ENCODE data around the gene OR52E5. TPM values are rescaled to one million over a fixed set of nuclear protein-coding genes. Genes with fewer than 3 reads are reported as not detected.
A peak's percentile ranks its signal among the peaks of the same experiment; 100 is the strongest.

Gene OR52E5
- total RNA-seq, 1 donor from 2014 or later, result not detected

DNA sequence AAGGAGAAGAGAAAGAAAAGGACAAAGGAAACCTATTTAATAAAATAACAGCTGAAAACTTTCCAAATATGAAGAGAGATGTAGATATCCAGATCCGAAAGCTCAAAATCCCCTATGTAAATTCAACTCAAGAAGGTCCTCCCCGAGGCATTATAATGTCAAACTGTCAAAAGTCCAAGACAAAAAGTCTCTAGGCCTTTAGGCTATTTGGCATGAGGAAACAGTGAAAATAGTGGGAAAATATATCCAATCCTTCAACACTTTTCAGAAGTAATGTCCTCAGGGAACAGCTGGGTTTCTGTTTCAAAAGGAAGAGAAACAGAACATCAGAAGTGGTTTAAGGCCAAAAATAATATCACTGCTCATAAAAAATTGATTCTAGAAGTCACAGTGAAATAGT, 14.4 kb upstream of the OR52E5 start:
- Histone ChIP-seq H3K4me3 (no peak overlapping the region), H3K27me3 (no peaks in the 10 kb centered on the region), H3K4me1 (no peaks in the 10 kb centered on the region), H3K27ac (no peak overlapping the region), H3K36me3 (no peaks in the 10 kb centered on the region), H3K9me3 (no peaks in the 10 kb centered on the region)
- intact Hi-C loops (cut with DNase I), result no loop called here
- TF ChIP-seq, protein P1, sequence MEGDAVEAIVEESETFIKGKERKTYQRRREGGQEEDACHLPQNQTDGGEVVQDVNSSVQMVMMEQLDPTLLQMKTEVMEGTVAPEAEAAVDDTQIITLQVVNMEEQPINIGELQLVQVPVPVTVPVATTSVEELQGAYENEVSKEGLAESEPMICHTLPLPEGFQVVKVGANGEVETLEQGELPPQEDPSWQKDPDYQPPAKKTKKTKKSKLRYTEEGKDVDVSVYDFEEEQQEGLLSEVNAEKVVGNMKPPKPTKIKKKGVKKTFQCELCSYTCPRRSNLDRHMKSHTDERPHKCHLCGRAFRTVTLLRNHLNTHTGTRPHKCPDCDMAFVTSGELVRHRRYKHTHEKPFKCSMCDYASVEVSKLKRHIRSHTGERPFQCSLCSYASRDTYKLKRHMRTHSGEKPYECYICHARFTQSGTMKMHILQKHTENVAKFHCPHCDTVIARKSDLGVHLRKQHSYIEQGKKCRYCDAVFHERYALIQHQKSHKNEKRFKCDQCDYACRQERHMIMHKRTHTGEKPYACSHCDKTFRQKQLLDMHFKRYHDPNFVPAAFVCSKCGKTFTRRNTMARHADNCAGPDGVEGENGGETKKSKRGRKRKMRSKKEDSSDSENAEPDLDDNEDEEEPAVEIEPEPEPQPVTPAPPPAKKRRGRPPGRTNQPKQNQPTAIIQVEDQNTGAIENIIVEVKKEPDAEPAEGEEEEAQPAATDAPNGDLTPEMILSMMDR (IDR thresholded peaks at IDR 0.05), result no peak
- ATAC-seq (no peak), DNase-seq (no peak)

DNA sequence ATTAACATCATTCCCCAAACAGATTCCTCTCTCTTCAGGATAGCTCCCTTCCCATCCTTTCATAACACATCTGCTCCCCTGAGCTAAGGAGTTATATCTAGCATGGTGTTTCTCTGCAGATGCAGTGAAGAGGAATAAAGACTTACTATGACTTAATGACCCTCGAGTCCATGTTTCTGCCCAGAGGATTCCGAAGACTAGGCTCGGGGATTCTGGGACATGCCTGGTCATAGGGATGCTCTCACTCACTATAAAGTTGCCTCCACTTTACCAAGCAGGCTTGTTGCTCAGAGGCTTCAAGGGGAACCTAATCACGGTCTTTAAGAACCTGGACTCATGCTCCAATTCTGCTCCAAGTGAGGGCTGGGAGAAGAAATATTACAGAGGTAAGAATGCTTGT, 12.7 kb upstream of the OR52E5 start, which contains the start of gene OR52E4:
Gene OR52E4, plus strand, starts transcription at position 301 of the 400 bp plus-strand sequence. CDS start 3,664 bp downstream, outside the sequence.
- ATAC-seq, result no peak
- TF ChIP-seq, protein P1 (IDR thresholded peaks at IDR 0.05), result no peak

DNA sequence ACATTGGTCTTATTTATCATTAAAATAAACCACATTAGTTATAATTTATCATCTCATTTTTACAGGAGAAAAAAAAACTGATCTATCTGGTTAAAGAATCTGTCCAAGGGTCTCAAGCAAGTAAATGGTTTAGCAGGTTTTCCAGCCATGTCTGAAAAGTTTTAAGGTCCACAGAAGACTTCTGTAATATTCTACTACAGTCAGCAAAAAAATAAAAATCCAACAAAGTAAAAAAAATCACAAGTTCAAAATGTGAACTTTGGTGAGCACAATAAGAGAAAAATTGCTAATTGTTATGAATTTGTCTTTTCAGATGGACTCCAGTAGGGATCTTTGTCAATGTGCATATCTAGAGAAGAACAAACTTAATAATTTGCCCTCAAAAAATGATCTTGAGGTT, 11.3 kb upstream of the OR52E5 start:
- H3K4me3 ChIP-seq, result no peak overlapping the region
- ATAC-seq, result no peak
- H3K27ac ChIP-seq, result no peak overlapping the region
- intact Hi-C loops (cut with DNase I), result no loop called here
- no peaks in the 10 kb centered on the region for H3K36me3 ChIP-seq
- DNase-seq, result no peak
- TF ChIP-seq, protein P1 (IDR thresholded peaks at IDR 0.05), result no peak
- no peaks in the 10 kb centered on the region for H3K27me3 ChIP-seq
- no peaks in the 10 kb centered on the region for H3K9me3 ChIP-seq
- no peaks in the 10 kb centered on the region for H3K4me1 ChIP-seq

More for the DNA sequence above, 12.7 kb upstream of the OR52E5 start, which contains the start of gene OR52E4:
- Histone ChIP-seq H3K4me3 (no peak within 1 kb of the TSS), H3K27me3 (no peaks in the 10 kb centered on the region), H3K9me3 (no peaks in the 10 kb centered on the region), H3K36me3 (no peaks in the 10 kb centered on the region), H3K27ac (no peak within 1 kb of the TSS), H3K4me1 (no peaks in the 10 kb centered on the region)
- DNase-seq, result no peak
- intact Hi-C loops (cut with DNase I), result no loop called here

DNA sequence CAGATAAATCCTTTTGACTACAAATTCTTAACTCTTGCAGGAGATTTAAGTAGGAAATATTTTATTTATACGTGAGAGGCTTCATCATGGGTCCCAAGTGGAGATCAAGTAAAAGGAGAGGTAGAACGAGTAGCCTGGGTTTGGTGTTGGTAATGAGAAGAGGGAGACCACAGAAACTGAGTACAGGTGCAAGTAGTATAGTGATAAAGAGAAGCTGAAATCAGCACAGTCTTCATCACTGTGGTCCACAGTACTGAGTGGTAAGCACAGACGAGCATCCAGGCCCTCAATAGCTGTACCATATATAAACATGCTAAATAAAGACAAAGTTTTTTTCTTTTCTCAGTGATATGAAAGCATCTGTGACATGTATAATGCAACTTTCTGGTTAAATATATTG, 5.8 kb upstream of the OR52E5 start:
- TF ChIP-seq, protein P1 (IDR thresholded peaks at IDR 0.05), result no peak
- no peaks in the 10 kb centered on the region for H3K27me3 ChIP-seq
- H3K4me1 ChIP-seq, result no peaks in the 10 kb centered on the region
- DNase-seq (no peak), ATAC-seq (no peak)
- no peaks in the 10 kb centered on the region for H3K9me3 ChIP-seq
- intact Hi-C loops (cut with DNase I), result no loop called here
- no peak overlapping the region for H3K4me3 ChIP-seq
- no peak overlapping the region for H3K27ac ChIP-seq
- H3K36me3 ChIP-seq, result no peaks in the 10 kb centered on the region

DNA sequence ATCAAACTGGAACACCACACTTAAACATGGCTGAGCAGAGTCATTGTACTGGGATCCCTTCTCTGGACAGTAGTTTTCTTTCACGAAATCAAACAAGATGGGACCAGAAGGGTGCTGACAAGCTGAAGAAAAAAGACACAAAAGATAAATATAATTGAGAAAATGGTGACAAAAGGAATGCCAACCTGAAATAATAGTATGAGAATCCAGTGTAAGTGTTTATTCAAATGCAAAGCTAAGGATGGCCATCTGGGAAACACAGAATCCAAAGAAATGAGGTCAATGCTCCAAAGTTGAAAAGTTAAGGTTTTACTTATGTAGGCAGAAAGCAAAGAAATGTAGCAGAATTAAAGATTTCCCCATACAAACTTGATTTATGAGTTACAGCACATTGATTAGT, 5.3 kb upstream of the OR52E5 start:
- TF ChIP-seq, protein P1 (IDR thresholded peaks at IDR 0.05), result no peak
- Histone ChIP-seq H3K4me3 (no peak overlapping the region), H3K36me3 (no peaks in the 10 kb centered on the region), H3K9me3 (no peaks in the 10 kb centered on the region), H3K27ac (no peak overlapping the region), H3K27me3 (no peaks in the 10 kb centered on the region), H3K4me1 (no peaks in the 10 kb centered on the region)
- DNase-seq (no peak), ATAC-seq (no peak)
- intact Hi-C loops (cut with DNase I), result no loop called here

DNA sequence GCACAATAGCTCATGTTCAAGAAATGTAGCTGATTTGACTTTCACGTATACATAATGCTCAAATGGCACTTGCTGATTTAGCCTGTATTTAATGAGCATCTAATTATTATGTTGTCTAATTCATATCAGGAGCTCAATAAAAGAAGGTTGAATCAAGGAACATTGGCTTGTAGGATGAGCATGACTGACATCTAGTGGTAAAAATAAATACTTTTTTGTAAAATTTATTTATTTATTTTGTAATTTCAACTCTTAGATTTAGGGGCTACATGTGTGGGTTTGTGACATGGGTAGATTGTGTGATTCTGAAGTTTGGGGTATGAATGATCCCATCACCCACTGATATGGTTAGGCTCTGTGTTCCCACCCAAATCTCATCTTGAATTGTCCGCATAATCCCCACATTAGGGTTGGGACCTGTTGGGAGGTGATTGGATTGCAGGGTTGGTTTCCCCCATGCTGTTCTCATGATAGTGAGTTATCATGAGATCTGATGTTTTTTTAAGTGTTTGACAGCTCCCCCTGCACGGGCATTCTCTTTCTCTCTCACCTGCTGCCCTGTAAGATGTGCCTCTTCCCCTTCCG, 1.7 kb upstream of the OR52E5 start:
- H3K36me3 ChIP-seq, result no peaks in the 10 kb centered on the region
- no peaks in the 10 kb centered on the region for H3K4me1 ChIP-seq
- no peak for DNase-seq
- TF ChIP-seq, protein P1 (IDR thresholded peaks at IDR 0.05), result peak; percentile 46
- H3K9me3 ChIP-seq, result no peaks in the 10 kb centered on the region
- H3K27me3 ChIP-seq, result no peaks in the 10 kb centered on the region
- intact Hi-C loops (cut with DNase I), result no loop called here
- ATAC-seq, result no peak
- no peak overlapping the region for H3K4me3 ChIP-seq
- no peak overlapping the region for H3K27ac ChIP-seq

Measured in upper lobe of right lung (tissue), 1 donor.